ENCODE results near the gene SULT1C3. TPM values are rescaled to one million over a fixed set of nuclear protein-coding genes. Genes with fewer than 3 reads are reported as not detected.
"Not testable (repeated sequence)": the region's sequence is repeated elsewhere in the genome, so short reads cannot be mapped to it uniquely, and the experiment has no call there.

Gene SULT1C3
- total RNA-seq, 6 experiments from 2014 or later: not detected

DNA sequence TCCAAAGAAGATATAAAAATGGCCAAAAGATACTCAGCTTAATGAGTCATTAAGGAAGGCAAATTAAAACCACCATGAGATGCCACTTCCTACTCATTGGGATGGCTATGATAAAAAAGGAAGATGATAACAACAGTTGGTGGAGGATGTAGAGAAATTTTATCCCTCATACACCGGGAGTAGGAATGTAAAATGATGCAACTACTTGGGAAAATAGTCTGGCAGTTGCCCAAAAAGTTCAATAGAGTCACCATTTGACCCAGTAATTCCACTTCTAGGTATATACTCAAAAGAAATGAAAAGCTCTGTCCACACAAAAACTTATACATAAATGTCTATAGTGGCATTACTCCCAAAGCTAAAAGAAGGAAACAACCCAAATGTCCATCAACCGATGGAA lies 38.9 kb downstream of the SULT1C3 start:
- peaks cover 8% of the 10 kb centered on the region for H3K27me3 Mint-ChIP-seq (ENCODE audit: insufficient read depth)
- no peaks in the 10 kb centered on the region for H3K9me3 Mint-ChIP-seq
- TF ChIP-seq, protein P1, sequence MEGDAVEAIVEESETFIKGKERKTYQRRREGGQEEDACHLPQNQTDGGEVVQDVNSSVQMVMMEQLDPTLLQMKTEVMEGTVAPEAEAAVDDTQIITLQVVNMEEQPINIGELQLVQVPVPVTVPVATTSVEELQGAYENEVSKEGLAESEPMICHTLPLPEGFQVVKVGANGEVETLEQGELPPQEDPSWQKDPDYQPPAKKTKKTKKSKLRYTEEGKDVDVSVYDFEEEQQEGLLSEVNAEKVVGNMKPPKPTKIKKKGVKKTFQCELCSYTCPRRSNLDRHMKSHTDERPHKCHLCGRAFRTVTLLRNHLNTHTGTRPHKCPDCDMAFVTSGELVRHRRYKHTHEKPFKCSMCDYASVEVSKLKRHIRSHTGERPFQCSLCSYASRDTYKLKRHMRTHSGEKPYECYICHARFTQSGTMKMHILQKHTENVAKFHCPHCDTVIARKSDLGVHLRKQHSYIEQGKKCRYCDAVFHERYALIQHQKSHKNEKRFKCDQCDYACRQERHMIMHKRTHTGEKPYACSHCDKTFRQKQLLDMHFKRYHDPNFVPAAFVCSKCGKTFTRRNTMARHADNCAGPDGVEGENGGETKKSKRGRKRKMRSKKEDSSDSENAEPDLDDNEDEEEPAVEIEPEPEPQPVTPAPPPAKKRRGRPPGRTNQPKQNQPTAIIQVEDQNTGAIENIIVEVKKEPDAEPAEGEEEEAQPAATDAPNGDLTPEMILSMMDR (IDR thresholded peaks at IDR 0.05): no peak
- H3K36me3 Mint-ChIP-seq (ENCODE audit: low read depth): no peaks in the 10 kb centered on the region
- DNase-seq: no peak
- peaks cover 10% of the 10 kb centered on the region for H3K4me1 Mint-ChIP-seq (ENCODE audit: low read depth)
- no peak overlapping the region for H3K27ac Mint-ChIP-seq
- no peak overlapping the region for H3K4me3 Mint-ChIP-seq

DNA sequence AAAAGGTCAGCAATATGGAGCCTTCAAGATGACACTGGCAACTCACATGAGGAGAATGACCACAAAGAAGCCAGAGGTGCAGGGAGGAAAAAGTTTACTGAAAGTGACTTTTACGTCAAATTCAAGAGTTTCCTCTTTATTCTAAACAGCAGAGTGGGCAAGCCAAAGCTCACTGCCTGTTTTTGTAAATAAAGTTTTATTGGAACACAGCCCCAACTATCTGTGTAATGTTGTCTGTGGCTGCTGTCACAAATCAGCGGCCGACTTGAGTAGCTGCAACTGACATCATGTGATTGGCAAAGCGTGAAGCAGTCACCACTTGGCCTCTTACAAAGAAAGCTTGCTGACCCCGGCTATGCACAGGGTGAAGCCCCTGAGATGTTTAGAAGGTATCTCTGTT lies 39.7 kb downstream of the SULT1C3 start:
- DNase-seq: no peak
- H3K9me3 Mint-ChIP-seq: no peaks in the 10 kb centered on the region
- no peak overlapping the region for H3K4me3 Mint-ChIP-seq
- H3K27me3 Mint-ChIP-seq (ENCODE audit: insufficient read depth): peaks cover 8% of the 10 kb centered on the region
- H3K36me3 Mint-ChIP-seq (ENCODE audit: low read depth): no peaks in the 10 kb centered on the region
- peaks cover 10% of the 10 kb centered on the region for H3K4me1 Mint-ChIP-seq (ENCODE audit: low read depth)
- H3K27ac Mint-ChIP-seq: no peak overlapping the region
- TF ChIP-seq, protein P1 (IDR thresholded peaks at IDR 0.05): no peak

DNA sequence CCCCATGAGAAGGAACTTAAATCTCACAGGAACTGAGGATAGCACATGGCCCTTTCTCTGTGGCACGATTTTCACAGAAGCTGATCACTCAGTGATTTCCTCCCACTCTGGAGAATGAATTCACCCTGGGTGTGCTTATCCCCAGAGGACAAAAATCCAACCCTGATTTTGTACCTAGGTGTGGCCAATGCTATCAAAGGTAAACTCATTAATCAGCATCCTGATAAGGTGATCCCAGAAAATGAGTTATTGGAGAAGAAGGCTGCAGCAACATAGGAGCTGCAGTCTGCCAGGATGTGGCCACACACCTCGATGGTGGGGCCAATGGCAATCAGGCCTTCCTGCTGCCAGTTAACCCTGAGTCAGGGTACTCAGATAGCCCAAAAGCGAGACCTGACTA lies 40.7 kb downstream of the SULT1C3 start:
- TF ChIP-seq, protein P1 (IDR thresholded peaks at IDR 0.05): no peak
- H3K27ac Mint-ChIP-seq: no peak overlapping the region
- H3K27me3 Mint-ChIP-seq (ENCODE audit: insufficient read depth): peaks cover 8% of the 10 kb centered on the region
- no peak overlapping the region for H3K4me3 Mint-ChIP-seq
- no peaks in the 10 kb centered on the region for H3K36me3 Mint-ChIP-seq (ENCODE audit: low read depth)
- DNase-seq: no peak
- H3K4me1 Mint-ChIP-seq (ENCODE audit: low read depth): peaks cover 10% of the 10 kb centered on the region
- no peaks in the 10 kb centered on the region for H3K9me3 Mint-ChIP-seq

DNA sequence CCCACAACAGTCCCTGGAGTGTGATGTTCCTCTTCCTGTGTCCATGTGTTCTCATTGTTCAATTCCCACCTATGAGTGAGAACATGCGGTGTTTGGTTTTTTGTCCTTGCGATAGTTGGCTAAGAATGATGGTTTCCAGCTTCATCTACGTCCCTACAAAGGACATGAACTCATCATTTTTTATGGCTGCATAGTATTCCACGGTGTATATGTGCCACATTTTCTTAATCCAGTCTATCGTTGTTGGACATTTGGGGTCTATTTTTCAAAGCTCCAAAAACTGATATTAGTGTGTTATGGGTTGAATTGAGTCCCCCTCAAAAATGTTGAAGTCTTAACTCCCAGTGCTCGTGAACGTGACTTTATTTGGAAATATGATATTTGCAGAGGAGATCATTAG lies 44.8 kb downstream of the SULT1C3 start:
- not testable (repeated sequence) for H3K36me3 Mint-ChIP-seq (ENCODE audit: low read depth); H3K4me1 Mint-ChIP-seq (ENCODE audit: low read depth); DNase-seq; H3K27ac Mint-ChIP-seq; H3K27me3 Mint-ChIP-seq (ENCODE audit: insufficient read depth); H3K4me3 Mint-ChIP-seq; H3K9me3 Mint-ChIP-seq

DNA sequence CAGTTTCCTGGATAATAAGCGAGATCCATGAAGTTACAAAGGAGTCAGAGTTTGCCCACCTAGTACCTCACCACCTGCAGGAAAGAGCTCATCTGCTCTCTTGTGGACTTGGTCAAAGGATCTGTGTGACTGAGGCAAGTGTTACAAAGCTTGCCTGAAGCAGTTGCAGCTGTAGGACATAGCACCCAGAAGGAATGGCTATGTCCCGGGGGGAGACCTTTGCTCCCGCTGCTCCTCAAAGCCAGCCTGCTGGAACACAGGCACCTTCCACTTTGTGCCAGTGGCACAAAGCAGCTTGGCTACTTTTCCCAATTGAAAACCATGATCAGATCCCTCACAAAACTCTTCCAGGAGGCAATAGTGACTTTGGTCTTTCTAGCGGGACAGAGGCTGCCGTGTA lies 45.8 kb downstream of the SULT1C3 start:
- no peaks in the 10 kb centered on the region for H3K9me3 Mint-ChIP-seq
- TF ChIP-seq, protein P1 (IDR thresholded peaks at IDR 0.05): no peak
- H3K36me3 Mint-ChIP-seq (ENCODE audit: low read depth): no peaks in the 10 kb centered on the region
- H3K4me3 Mint-ChIP-seq: no peak overlapping the region
- no peak for DNase-seq
- no peaks in the 10 kb centered on the region for H3K4me1 Mint-ChIP-seq (ENCODE audit: low read depth)
- no peak overlapping the region for H3K27ac Mint-ChIP-seq
- H3K27me3 Mint-ChIP-seq (ENCODE audit: insufficient read depth): no peaks in the 10 kb centered on the region; the same call in none of the 2 replicates

DNA sequence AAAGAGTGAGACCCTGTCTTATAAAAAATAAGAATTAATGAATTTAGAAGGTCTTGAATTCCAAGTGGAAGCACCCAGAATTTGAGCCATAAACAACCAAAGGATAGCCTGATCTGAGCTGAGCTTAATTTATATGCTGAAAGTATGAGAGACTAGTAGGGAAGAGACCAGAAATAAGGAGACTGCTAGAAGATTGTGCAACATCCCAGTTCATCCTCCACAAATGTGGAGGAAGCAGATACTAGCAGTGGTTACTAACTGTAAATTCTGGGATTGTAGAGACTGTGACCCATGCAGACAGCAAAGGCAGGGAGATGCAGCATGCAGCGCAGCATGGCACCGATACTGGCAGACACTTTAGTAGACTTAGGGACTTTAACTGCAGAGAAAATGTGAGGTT lies 47.4 kb downstream of the SULT1C3 start:
- no peaks in the 10 kb centered on the region; the same call in none of the 2 replicates for H3K27me3 Mint-ChIP-seq (ENCODE audit: insufficient read depth)
- no peak overlapping the region for H3K27ac Mint-ChIP-seq
- H3K4me1 Mint-ChIP-seq (ENCODE audit: low read depth): no peaks in the 10 kb centered on the region
- DNase-seq: no peak
- TF ChIP-seq, protein P1 (IDR thresholded peaks at IDR 0.05): no peak
- H3K4me3 Mint-ChIP-seq: no peak overlapping the region
- no peaks in the 10 kb centered on the region for H3K36me3 Mint-ChIP-seq (ENCODE audit: low read depth)
- H3K9me3 Mint-ChIP-seq: no peaks in the 10 kb centered on the region

Measured in HFFc6 (cell line).